DMS153 treated with DMSO at 0.1 percent for 48 hours (cell line): ENCODE data around the gene ATF5.

ENCODE experiments used
- DNase-seq: peaks from one replicate; lab custom pipeline; 2025; ENCODE audit not compliant: unreplicated experiment; lab: John Stamatoyannopoulos, UW

ATF5 gene, protein sequence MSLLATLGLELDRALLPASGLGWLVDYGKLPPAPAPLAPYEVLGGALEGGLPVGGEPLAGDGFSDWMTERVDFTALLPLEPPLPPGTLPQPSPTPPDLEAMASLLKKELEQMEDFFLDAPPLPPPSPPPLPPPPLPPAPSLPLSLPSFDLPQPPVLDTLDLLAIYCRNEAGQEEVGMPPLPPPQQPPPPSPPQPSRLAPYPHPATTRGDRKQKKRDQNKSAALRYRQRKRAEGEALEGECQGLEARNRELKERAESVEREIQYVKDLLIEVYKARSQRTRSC

DNA sequence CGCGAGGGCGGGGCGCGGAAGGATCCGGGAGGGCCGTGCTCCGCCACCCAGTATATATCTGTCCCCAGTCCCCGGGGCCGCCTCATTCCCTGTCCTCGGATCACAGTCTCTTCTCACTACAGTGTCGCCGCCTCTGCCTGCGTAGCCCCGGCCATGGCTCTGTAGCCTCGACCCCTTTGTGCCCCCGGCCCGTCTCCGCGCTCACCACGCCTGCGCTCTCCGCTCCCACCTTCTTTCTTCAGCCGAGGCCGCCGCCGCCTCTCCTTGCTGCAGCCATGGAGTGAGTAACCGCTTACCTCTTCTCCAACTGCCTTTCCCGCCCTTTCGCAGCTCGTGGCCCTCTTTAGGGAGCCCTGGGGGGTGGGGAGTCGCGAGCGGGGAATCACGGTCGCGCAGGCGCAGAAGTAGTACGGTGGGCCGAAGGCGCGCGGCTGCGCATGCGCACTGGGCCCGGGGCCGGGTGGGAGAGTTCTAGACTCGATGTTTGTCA lies at the start of gene ATF5, which contains the start of gene NUP62:
TSS of gene ATF5 (plus strand) at position 85 of the 490 bp plus-strand sequence. CDS start 1,646 bp downstream, outside the sequence.
TSS of gene NUP62 (minus strand) at position 384 of the 490 bp plus-strand sequence. CDS start 19,697 bp downstream, outside the sequence.
- DNase-seq = peak; percentile 89

DNA sequence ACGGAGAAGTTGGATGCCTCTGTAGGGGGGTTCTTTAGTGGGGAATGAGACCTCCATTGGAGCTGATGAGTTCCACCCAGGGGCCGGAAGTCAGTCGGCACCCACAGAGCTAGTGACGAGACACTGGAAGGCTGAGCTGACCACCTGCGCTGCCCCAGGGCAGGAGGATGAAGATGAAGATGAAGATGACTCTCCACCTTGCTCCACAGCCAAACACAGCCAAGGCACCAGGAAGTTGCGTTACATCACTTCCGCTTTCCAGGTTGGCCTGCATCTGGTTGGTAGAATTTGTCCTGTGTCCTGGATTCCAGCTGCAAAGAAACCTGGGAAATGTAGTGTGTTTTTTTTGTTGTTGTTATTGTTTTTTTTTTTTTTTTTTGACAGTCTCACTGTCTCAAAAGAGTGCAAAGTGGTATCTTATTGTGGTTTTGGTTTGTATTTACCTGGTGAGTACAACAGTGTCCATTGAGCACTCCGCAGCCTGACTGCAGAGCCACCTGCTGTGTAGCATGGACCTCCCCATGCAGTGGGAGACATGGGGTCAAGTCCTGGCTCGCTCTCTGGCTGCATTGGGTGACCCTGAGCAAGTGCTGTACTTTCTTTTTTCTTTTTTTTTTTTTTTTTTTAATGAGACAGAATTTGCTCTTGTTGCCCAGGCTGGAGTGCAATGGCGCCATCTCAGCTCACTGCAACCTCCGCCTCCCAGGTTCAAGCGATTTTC lies 49.6 kb upstream of the ATF5 start:
- DNase-seq = no peak

DNA sequence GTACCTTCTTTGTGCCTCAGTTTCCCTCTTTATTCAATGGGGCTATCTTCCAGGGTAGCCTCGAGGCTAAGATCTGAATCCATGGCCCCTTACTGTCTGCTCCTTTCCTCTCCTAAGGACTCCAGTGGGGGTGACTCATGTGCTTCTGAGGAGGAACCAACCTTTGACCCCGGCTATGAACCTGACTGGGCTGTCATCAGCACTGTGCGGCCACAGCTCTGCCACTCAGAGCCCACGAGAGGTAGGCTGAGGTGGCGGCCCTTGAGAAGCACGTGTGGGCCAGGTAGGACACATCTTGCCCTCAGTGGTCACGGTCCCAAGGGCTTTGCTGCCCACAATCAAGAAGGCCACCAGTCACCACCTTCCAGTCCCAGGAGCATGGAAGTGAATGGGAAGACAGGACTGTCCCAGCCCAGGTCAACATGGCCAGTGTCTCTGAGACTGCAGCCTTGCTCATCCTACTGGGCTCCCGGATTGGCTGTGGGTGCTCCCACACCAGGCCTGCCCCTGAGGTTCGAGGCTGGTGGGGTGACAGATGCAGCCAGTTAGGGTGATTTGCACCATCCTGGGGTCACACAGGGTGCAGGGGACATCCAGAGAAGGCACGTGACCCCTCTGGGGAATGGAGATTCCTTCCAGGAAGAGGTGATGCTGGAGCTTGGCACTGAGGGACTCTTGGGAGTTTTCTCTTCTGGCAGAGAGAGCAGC lies 48.7 kb upstream of the ATF5 start:
- DNase-seq = no peak

DNA sequence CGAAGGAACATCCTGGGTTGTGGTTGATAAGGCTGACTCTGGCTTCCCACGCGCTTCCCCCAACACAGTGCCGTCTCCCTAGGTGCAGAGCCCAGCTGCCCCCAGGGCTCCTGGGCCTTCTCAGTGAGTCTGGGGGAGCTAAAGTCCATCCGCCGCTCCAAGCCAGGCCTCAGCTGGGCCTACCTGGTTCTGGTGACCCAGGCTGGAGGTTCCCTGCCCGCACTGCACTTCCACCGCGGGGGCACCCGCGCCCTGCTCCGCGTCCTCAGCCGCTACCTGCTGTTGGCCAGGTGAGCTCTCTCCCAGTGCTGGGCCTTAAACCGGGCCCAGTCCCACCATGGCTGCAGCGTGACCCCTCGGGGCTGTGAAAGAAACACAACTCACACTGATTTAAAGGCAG lies 47.8 kb upstream of the ATF5 start:
- no peak for DNase-seq

DNA sequence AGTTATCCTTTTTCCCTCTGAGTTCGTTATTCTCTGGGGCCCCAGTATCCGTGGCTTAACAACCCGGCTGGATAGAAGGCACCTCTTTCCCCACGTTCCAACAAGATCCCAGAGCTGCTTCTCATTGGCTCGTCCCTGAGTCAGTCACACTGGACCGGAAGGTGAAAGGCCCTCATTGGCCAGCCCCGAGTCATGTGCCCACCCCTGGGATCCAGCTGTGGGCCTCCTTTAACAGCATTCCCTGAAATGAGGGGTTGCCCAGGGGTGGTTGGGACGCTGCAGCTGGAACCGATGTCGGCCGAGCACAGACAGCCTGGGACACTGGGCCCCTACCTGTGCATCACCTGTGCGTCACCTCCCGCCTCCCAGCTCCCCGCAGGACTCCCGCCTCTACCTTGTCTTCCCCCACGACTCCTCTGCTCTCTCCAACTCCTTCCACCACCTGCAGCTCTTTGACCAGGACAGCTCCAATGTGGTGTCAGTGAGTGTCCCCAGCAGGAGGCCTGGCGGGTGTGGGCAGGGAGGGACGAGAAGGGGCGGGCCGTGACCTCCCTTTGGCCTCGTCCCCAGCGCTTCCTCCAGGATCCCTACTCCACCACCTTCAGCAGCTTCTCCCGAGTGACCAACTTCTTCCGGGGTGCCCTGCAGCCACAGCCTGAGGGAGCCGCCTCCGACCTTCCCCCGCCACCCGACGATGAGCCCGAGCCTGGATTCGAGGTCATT lies 47.2 kb upstream of the ATF5 start:
- DNase-seq = no peak

DNA sequence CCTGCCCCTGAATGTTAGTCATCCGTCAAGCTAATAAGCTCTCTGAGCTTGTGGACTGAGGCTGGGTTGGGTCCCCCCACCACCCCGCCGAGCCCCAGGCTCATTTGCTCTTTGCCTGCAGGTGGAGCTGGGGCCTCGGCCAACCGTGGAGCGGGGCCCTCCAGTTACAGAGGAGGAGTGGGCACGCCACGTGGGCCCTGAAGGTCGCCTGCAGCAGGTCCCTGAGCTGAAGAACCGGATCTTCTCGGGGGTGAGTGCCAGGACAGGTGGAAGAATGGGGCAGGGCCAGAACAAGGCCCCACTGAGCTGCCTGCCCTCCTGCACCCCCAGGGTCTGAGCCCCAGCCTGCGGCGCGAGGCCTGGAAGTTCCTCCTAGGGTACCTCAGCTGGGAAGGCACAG lies 46.4 kb upstream of the ATF5 start:
- DNase-seq = no peak

DNA sequence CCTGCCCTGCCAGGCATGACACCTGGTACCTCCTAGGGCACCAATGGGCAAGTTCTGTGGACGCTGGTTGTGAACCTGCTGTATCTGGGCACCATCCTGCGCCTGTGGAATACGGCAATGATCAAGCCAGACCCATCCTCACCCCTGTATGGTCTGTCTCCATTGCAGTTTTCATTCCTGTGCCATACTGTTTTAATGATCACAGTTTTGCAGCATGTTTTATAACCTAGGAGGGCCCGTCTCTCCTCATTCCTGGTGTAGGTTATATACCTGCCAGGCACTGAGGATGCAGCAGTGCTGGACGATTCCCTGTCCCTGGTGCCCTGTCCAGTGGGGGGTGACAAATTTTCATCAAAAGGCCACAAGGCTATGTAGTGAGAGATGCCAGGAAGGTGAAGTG lies 45.9 kb upstream of the ATF5 start:
- no peak for DNase-seq

DNA sequence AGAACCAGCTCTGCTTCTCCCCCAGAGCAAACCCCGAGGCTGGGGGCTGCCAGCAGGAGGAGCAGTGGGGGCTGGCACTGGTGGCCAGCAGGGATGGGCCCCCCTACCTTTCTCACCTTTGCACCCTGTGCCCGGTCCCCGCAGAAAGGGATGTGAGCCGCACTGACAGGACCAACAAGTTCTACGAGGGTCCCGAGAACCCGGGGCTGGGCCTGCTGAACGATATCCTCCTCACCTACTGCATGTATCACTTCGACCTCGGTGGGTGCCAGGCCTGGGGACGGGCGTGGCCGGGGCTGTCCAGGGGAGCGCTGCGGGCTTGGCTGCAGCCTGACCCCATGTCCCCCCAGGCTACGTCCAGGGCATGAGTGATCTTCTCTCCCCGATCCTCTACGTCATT lies 44.9 kb upstream of the ATF5 start:
- DNase-seq = no peak

DNA sequence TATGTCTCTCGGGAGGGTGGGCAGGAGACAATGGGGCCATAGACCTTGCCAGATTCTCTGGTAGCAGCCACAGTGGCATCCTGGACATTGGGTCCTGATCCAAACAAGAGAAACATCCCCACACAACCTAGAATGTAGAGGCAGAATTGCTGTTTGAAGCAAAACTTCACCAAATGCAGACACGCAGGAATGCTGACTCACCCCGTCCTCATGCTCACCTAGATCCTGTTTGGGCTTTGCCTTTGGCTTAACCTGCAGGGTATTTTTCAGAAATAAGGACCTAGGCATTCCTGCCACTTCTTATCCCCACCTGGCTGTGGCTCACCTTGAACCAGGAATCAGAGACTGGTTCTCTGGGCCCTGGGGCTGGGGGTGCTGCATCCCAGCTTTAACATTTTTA lies 44.2 kb upstream of the ATF5 start:
- DNase-seq = no peak

DNA sequence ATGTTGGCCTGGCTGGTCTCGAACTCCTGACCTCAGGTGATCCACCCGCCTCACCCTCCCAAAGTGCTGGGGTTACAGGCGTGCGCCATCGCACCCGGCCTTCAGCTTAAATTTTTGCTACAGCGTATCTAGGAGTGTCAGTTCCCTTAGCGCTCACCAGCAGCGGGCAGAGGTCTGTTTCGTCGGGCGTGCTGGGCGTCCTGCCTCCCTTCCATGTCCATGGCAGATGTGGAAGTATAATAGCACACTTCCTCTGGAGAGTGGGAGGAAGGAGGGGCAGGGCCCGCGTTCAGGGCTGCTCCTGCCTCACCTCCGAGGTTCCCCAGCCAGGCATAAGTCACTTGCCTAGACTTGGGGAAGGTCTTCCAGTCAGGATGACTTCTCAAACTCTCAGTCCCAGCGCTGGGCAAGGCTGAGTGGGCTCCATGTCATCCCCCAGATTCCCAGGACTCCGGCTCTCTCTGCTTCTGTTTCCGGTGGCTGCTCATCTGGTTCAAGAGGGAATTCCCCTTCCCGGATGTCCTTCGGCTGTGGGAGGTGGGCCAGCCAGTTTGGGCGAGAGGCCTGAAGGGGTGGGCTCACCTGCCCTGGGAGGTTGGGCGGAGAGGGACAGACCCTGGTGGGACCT lies 41.9 kb upstream of the ATF5 start:
- peak; percentile 61 for DNase-seq

DNA sequence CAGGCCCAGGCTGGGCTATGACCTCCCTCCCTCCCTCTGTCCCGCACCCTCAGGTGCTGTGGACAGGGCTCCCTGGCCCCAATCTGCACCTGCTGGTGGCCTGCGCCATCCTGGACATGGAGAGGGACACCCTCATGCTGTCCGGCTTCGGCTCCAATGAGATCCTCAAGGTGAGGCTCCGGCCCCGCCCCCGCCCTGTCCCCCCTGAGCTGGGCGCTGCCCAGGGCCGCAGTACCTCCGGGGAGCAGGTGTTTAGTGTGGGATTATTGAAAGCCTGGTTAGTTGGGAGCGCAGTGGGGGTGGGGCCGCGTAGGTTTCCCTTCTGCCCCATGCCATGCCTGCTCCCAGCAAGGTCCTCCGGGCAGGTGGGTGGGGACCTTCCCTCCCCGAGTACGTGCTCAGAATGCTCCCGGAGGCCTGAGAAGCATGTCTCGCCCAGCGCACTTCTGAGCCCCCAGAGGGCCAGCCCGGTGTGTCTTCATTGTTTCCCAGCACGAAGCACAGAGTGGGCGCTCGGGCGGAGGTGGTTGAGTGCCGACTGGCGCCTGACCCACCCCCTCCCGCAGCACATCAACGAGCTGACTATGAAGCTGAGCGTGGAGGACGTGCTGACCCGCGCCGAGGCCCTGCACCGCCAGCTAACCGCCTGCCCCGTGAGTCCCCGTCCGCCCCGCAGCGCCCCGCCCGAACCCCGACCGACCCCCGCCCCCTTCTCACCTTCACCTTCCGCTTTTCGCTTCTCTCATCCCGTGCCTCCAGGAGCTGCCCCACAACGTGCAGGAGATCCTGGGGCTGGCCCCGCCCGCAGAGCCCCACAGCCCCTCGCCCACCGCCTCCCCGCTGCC lies 41.1 kb upstream of the ATF5 start:
- DNase-seq = peak; percentile 21

DNA sequence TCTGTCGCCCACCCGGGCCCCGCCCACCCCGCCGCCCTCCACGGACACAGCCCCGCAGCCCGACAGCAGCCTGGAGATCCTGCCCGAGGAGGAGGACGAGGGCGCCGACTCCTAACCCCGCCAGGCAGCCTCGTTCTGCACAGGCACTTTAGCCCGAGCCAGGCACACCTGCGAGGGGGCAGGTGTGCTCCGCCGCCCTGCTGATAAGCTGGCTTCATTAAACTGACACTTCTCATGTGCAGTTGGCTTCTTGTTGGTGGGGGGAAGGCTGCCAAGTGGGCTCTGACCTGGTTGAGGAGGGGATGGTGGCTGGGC lies 40.5 kb upstream of the ATF5 start:
- DNase-seq = no peak

DNA sequence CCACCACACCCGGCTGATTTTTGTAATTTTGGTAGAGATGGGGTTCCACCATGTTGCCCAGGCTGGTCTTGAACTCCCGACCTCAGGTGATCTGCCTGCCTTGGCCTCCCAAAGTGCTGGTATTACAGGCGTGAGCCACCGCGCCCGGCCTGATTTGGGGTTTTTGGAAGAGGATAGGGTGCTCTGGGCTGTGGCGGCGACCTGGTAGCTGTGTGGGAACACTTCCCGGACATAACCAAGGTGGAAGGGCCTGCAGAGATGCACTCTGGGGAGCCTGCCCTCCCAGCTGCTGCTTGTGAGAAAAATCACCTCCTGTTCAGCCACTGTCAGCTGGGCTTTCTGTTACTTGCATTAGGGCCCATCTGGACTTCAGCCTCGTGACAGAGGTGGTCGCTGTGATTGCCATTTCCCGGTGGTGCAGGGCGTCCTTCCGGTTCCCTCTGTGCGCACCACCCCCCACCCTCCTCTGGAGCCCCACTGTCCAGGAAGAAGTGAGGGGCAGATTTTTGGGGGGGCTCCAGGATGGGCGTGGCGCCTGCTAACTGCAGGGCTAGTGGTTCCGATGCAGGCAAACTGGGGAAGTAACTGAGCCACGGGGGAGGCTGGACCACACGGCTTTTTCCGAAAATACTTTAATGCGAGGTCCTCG lies 39.8 kb upstream of the ATF5 start:
- DNase-seq = no peak

DNA sequence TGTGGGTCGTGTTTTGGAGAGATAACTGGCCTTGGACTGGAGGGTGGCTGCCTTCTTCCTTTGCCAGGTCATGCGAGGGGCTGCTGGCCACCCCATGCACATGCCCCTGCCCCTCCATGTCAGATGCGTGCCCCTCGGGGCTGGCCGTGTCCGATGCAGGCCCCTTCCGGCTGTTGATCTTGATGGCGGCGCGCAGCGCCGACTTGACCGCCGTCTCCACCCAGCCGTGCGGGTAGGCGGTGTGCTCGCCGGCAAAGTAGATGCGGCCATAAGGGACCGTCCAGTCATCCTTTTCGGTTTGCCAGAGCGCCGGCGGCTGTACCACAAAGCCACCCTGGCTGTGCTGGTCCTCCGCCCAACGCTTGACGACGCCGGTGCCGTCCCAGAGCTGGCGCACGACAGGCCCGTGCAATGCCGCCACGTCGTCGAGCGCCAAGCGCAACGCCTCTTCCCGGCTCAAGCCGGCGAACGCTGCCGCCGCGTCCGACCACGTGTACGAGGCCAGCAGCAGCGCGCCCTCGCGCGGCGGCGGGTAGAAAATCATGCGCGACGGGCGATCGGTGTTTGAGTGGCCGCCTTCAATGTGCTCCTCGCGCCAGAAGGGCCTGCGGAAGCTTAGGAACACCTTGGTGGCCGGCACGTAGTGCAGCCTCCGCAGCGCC lies 39.2 kb upstream of the ATF5 start:
- no peak for DNase-seq

DNA sequence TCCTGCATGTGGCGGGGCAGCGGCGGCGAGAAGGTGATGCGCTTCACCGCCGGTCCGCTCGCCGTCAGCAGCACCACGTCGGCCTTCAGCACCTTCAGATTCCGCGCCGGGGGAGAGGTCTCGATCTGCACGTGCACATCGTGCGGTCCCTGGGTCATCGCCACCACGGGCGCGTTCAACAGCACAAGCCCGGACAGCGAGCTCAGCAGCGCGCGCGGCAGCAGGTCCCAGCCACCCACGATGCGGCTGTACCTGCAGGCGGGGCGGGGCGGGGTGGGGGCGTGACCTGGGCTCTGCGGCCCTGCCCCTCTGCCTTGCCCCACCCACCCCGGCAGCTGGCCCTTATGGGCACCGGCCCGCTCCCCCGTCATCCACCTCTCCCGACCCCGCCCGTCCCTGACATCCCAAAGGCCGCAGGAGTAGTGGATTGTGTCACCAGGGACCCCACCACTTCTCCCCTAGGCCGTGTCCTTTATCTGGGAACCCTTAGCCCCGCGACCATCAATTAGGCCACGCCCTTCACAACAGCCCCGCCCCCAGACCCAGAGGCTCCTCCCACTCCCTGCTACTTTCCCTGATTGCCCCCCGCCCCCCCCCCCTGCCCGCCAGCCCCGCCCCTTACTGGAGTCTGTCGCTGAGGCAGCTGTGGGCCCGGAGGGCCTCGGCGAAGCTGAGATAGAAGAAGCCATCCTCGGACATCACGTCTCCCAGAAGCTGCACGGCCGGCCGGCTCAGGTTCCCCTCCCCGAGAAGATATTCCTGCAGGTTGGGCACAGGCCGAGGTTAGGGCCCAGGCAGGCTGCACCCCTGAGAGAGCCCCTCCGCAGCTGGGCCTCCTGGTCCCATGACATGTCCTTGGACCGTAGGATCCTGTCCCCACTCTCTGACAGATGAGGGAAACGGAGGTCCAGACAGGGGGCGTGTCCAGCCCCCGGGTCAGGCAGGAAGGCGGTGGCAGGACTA lies 38.4 kb upstream of the ATF5 start:
- no peak for DNase-seq

DNA sequence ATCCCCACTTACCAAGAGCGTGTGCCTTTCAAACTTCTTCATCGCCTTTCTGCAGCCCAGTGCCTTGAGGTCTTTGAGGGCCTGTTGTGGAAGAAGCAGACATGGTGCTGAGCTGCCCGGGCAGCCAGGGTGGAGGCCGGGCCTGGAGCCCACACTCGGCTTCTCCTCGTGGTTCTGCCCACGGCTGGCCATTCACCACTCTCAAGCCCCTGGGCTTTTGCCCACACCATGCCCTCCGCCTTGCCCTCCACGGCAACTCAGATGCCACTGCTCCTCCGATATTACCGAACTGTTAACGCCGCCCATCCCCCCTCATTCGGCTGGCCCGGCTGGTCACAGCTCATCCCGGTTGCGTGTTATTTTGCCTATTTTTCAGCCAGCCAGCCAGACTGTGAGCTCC lies 37.6 kb upstream of the ATF5 start:
- no peak for DNase-seq

DNA sequence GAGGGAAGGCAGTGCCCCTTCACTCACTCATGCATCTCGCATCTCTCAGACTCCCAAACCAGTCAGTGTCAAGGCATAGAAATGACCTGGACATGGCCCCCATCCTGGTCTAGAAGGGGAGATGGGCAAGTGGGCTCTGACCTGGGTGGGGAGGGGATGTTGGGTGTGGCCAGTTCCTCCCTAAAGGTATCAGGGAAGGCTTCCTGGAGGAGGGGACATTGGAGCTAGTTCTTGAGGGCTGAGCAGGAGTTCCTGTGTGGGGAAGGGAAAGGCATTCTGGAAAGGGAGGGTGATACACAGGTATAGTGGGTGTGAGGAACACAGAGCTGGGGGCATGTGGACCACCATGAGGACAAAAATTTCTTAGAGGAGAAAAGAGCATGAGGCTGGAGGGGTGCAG lies 36.3 kb upstream of the ATF5 start:
- DNase-seq = no peak
